HepG2 (cell line): ENCODE measurements around the gene NF2. TPM values are rescaled to one million over a fixed set of nuclear protein-coding genes. Genes with fewer than 3 reads are reported as not detected.
A peak's percentile ranks its signal among the peaks of the same experiment; 100 is the strongest.

Experiments
- EEA1 ChIP-seq: sonication (generic); formaldehyde crosslinking; IDR thresholded peaks from 2 replicates; pipeline ENCODE4 v1.5.1; 2020; ENCODE audit warnings: mild to moderate bottlenecking, missing genetic modification reagents, borderline replicate concordance
- ESRRA ChIP-seq: sonication (generic); formaldehyde crosslinking; IDR thresholded peaks from 2 replicates; pipeline ENCODE4 v1.5.1; 2020; ENCODE audit warnings: mild to moderate bottlenecking, low read depth, missing genetic modification reagents
- ETV5 ChIP-seq: IDR thresholded peaks from 2 replicates; pipeline ENCODE4 v1.6.1; 2018; ENCODE audit warnings: missing biosample characterization, missing genetic modification reagents, inconsistent platforms, borderline replicate concordance
- GATAD2A ChIP-seq: IDR thresholded peaks from 2 replicates; pipeline ENCODE4 v1.6.1; 2016
- KDM2A ChIP-seq: sonication (generic); formaldehyde crosslinking; IDR thresholded peaks from 2 replicates; pipeline ENCODE4 v1.4.0; 2020; ENCODE audit warnings: low read depth, missing genetic modification reagents, borderline replicate concordance
- RCOR2 ChIP-seq: IDR thresholded peaks from 2 replicates; pipeline ENCODE4 v1.6.1; 2016; ENCODE audit warnings: missing biosample characterization, missing genetic modification reagents
- U2AF1 ChIP-seq: fragments of 200-400 bp; formaldehyde crosslinking; optimal IDR thresholded peaks from 2 replicates; pipeline ENCODE3; 2017; ENCODE audit warnings: mild to moderate bottlenecking, low read depth, low read length
- ZBTB14 ChIP-seq: sonication (generic); formaldehyde crosslinking; IDR thresholded peaks from 2 replicates; pipeline ENCODE4 v1.4.0; 2020; ENCODE audit warnings: missing genetic modification reagents
- ZNF205 ChIP-seq: IDR thresholded peaks from 2 replicates; pipeline ENCODE4 v1.6.1; 2018; ENCODE audit warnings: missing biosample characterization, missing genetic modification reagents
- ZNF281 ChIP-seq: sonication (generic); formaldehyde crosslinking; IDR thresholded peaks from 2 replicates; pipeline ENCODE4 v1.4.0; 2020; ENCODE audit warnings: missing genetic modification reagents, borderline replicate concordance
- polyA plus RNA-seq, 8 experiments: library from polyadenylated mRNA; depleted of rRNA in 3 of 8; stranded (reverse) in 7 of 8; unstranded in 1 of 8; fragments of >200 nt; fragmentation: Illumina TruSeq in 4 of 8; extraction: Trizol in 4 of 8; gene quantifications; 2 replicates each; pipeline versions ENCODE4 v1.2.1 to v1.2.3, GENCODE V29; 2011 to 2016; ENCODE audit warnings: low read depth in 4 of 8, missing spikeins in 1 of 8, mixed read lengths in 1 of 8; ENCODE audit not compliant: insufficient read depth in 1 of 8
- total RNA-seq, 5 experiments: library from RNA; depleted of rRNA; stranded (reverse); fragments of >200 nt; fragmentation: Illumina TruSeq; extraction: Trizol; gene quantifications; 2 replicates each; pipeline ENCODE4 v1.2.3, GENCODE V29; 2016; ENCODE audit warnings: low read depth in 1 of 5
- TF ChIP-seq, protein P1 (sequence below): sonication (generic); formaldehyde crosslinking; IDR thresholded peaks from 2 replicates; pipeline ENCODE4 v1.5.1; 2020; ENCODE audit warnings: mild to moderate bottlenecking, missing genetic modification reagents, borderline replicate concordance
- TF ChIP-seq, protein P2 (sequence below): IDR thresholded peaks from 2 replicates; pipeline ENCODE4 v1.6.1; 2012; ENCODE audit warnings: inconsistent platforms
- TF ChIP-seq, protein P3 (sequence below): sonication (generic); formaldehyde crosslinking; IDR thresholded peaks from 2 replicates; pipeline ENCODE4 v1.4.0; 2020; ENCODE audit warnings: missing genetic modification reagents

Gene NF2
- total and polyA plus RNA-seq, 2 of the 13 experiments (the other 11 are each of a cell fraction or from before 2014, with no cell fraction given): 9.3 to 33.3 TPM

- TF ChIP-seq, protein P1, sequence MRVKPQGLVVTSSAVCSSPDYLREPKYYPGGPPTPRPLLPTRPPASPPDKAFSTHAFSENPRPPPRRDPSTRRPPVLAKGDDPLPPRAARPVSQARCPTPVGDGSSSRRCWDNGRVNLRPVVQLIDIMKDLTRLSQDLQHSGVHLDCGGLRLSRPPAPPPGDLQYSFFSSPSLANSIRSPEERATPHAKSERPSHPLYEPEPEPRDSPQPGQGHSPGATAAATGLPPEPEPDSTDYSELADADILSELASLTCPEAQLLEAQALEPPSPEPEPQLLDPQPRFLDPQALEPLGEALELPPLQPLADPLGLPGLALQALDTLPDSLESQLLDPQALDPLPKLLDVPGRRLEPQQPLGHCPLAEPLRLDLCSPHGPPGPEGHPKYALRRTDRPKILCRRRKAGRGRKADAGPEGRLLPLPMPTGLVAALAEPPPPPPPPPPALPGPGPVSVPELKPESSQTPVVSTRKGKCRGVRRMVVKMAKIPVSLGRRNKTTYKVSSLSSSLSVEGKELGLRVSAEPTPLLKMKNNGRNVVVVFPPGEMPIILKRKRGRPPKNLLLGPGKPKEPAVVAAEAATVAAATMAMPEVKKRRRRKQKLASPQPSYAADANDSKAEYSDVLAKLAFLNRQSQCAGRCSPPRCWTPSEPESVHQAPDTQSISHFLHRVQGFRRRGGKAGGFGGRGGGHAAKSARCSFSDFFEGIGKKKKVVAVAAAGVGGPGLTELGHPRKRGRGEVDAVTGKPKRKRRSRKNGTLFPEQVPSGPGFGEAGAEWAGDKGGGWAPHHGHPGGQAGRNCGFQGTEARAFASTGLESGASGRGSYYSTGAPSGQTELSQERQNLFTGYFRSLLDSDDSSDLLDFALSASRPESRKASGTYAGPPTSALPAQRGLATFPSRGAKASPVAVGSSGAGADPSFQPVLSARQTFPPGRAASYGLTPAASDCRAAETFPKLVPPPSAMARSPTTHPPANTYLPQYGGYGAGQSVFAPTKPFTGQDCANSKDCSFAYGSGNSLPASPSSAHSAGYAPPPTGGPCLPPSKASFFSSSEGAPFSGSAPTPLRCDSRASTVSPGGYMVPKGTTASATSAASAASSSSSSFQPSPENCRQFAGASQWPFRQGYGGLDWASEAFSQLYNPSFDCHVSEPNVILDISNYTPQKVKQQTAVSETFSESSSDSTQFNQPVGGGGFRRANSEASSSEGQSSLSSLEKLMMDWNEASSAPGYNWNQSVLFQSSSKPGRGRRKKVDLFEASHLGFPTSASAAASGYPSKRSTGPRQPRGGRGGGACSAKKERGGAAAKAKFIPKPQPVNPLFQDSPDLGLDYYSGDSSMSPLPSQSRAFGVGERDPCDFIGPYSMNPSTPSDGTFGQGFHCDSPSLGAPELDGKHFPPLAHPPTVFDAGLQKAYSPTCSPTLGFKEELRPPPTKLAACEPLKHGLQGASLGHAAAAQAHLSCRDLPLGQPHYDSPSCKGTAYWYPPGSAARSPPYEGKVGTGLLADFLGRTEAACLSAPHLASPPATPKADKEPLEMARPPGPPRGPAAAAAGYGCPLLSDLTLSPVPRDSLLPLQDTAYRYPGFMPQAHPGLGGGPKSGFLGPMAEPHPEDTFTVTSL (CRISPR knock-in tag): no peak
- TF ChIP-seq GATAD2A (CRISPR knock-in tag): 0 out of 2 replicates have a peak, but pooled peaks have one; percentile 46
- TF ChIP-seq, protein P2, sequence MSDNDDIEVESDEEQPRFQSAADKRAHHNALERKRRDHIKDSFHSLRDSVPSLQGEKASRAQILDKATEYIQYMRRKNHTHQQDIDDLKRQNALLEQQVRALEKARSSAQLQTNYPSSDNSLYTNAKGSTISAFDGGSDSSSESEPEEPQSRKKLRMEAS: peak; percentile 90
- TF ChIP-seq, protein P3, sequence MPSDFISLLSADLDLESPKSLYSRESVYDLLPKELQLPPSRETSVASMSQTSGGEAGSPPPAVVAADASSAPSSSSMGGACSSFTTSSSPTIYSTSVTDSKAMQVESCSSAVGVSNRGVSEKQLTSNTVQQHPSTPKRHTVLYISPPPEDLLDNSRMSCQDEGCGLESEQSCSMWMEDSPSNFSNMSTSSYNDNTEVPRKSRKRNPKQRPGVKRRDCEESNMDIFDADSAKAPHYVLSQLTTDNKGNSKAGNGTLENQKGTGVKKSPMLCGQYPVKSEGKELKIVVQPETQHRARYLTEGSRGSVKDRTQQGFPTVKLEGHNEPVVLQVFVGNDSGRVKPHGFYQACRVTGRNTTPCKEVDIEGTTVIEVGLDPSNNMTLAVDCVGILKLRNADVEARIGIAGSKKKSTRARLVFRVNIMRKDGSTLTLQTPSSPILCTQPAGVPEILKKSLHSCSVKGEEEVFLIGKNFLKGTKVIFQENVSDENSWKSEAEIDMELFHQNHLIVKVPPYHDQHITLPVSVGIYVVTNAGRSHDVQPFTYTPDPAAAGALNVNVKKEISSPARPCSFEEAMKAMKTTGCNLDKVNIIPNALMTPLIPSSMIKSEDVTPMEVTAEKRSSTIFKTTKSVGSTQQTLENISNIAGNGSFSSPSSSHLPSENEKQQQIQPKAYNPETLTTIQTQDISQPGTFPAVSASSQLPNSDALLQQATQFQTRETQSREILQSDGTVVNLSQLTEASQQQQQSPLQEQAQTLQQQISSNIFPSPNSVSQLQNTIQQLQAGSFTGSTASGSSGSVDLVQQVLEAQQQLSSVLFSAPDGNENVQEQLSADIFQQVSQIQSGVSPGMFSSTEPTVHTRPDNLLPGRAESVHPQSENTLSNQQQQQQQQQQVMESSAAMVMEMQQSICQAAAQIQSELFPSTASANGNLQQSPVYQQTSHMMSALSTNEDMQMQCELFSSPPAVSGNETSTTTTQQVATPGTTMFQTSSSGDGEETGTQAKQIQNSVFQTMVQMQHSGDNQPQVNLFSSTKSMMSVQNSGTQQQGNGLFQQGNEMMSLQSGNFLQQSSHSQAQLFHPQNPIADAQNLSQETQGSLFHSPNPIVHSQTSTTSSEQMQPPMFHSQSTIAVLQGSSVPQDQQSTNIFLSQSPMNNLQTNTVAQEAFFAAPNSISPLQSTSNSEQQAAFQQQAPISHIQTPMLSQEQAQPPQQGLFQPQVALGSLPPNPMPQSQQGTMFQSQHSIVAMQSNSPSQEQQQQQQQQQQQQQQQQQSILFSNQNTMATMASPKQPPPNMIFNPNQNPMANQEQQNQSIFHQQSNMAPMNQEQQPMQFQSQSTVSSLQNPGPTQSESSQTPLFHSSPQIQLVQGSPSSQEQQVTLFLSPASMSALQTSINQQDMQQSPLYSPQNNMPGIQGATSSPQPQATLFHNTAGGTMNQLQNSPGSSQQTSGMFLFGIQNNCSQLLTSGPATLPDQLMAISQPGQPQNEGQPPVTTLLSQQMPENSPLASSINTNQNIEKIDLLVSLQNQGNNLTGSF (CRISPR knock-in tag): no peak
- 0 out of 2 replicates have a peak, but pooled peaks have one; percentile 25 for TF ChIP-seq EEA1
- peak; percentile 26; the same call in 1 of the 2 replicates for TF ChIP-seq KDM2A (CRISPR knock-in tag)
- no peak for TF ChIP-seq U2AF1
- no peak for TF ChIP-seq ZNF205 (CRISPR knock-in tag)
- peak; percentile 99 for TF ChIP-seq ZNF281 (CRISPR knock-in tag)
- peak; percentile 36; the same call in 1 of the 2 replicates for TF ChIP-seq ETV5 (CRISPR knock-in tag)
- TF ChIP-seq ESRRA (CRISPR knock-in tag): 0 out of 2 replicates have a peak, but pooled peaks have one; percentile 37
- TF ChIP-seq RCOR2: peak; percentile 36; the same call in 1 of the 2 replicates
- no peak for TF ChIP-seq ZBTB14 (CRISPR knock-in tag)
Measured at GRCh38 chr22:29569011-29569678, 34.3 kb upstream of the NF2 start (continued).
